Loucy (cell line): ENCODE results near the gene RAD51B.

Experiments
- CTCF ChIP-seq: fragments of 200-600 bp; sonication (generic); conservative IDR thresholded peaks from 2 replicates; pipeline ENCODE4 v1.5.1; 2014; ENCODE audit warnings: mild to moderate bottlenecking, antibody characterized with exemption, low read length
- EZH2phosphoT487 ChIP-seq: fragments of 200-600 bp; IDR thresholded peaks from 2 replicates; pipeline ENCODE4 v1.6.1; 2018; ENCODE audit warnings: antibody characterized with exemption, mild to moderate bottlenecking, moderate library complexity, borderline replicate concordance

GRCh38 chr14:68228656-68229055 is 409.1 kb downstream of the RAD51B start:
- TF ChIP-seq CTCF (no peak), EZH2phosphoT487 (no peak)
